Natural killer cell (primary cell): Measurements from ENCODE around the gene TRPM5. TPM values are rescaled to one million over a fixed set of nuclear protein-coding genes. Genes with fewer than 3 reads are reported as not detected.

Source experiments
- ATAC-seq, 3 donors: fragments of 150-1000 bp in 2 of 3; fragments of 200-7000 bp in 1 of 3; cut with Tn5 transposase; 1 replicate in 1 of 3; 2 replicates in 2 of 3; pipeline ENCODE4 v1.10.0; 2021; ENCODE audit warnings: mild to moderate bottlenecking in 2 of 3, moderate library complexity in 2 of 3
- DNase-seq, 2 donors: peaks; one replicate each; pipeline versions ENCODE4 v3.0.0 to v3.0.0-alpha.2; 2013 to 2021; ENCODE audit warnings: mixed read lengths in 1 of 2
- H3K27ac ChIP-seq: one replicate; pipeline ENCODE4 v1.5.1; 2013; ENCODE audit warnings: mild to moderate bottlenecking, low read length
- H3K27me3 ChIP-seq: one replicate; pipeline ENCODE4 v1.6.1; 2013; ENCODE audit warnings: low read length; ENCODE audit not compliant: control insufficient read depth, insufficient read depth
- H3K36me3 ChIP-seq: one replicate; pipeline ENCODE4 v1.6.1; 2013; ENCODE audit warnings: low read length; ENCODE audit not compliant: control insufficient read depth, insufficient read depth
- H3K4me1 ChIP-seq: one replicate; pipeline ENCODE4 v1.6.1; 2013; ENCODE audit warnings: low read length; ENCODE audit not compliant: control insufficient read depth, insufficient read depth
- H3K4me3 ChIP-seq: one replicate; pipeline ENCODE4 v1.5.1; 2013; ENCODE audit warnings: low read length
- H3K9me3 ChIP-seq: one replicate; pipeline ENCODE4 v1.6.1; 2013; ENCODE audit warnings: low read length; ENCODE audit not compliant: control insufficient read depth, insufficient read depth
- H3K27ac Mint-ChIP-seq, 2 donors: one replicate each; pipeline ENCODE4 v1.8.0; 2022; ENCODE audit warnings: mild to moderate bottlenecking in 2 of 2, mixed read lengths in 2 of 2, moderate library complexity in 1 of 2
- H3K27me3 Mint-ChIP-seq, 2 donors: one replicate each; pipeline ENCODE4 v1.8.0; 2022; ENCODE audit warnings: low read depth in 2 of 2, mixed read lengths in 2 of 2
- H3K36me3 Mint-ChIP-seq: one replicate; pipeline ENCODE4 v1.8.0; 2022; ENCODE audit warnings: mixed read lengths
- H3K4me1 Mint-ChIP-seq, 2 donors: one replicate each; pipeline ENCODE4 v1.8.0; 2022; ENCODE audit warnings: mixed read lengths in 2 of 2
- H3K4me3 Mint-ChIP-seq: one replicate; pipeline ENCODE4 v1.8.0; 2022; ENCODE audit warnings: mild to moderate bottlenecking, moderate library complexity, mixed read lengths
- H3K9me3 Mint-ChIP-seq, 2 donors: one replicate each; pipeline ENCODE4 v1.8.0; 2022; ENCODE audit warnings: mixed read lengths in 2 of 2
- WGBS: methylation state at CpG from one replicate; pipeline ENCODE4 v1.1.7; 2013; ENCODE audit warnings: missing lambda C conversion rate; ENCODE audit not compliant: insufficient coverage; 5-methylcytosine and 5-hydroxymethylcytosine counted together
- intact Hi-C: fragments of 100-400 bp; cut with micrococcal nuclease; formaldehyde crosslinking; loops from one replicate; pipeline ENCODE4 v1.14.2; 2022
- total RNA-seq, 4 donors: library from RNA; stranded (reverse); fragments of 120-200 nt in 1 of 4; gene quantifications; one replicate each; pipeline versions ENCODE4 v1.2.3 to v1.2.4, GENCODE V29; 2013 to 2022
- TF ChIP-seq, protein P1 (sequence below): fragments of 200-600 bp; IDR thresholded peaks from one replicate; pipeline ENCODE4 v1.8.0; 2022; ENCODE audit warnings: antibody characterized with exemption

Gene TRPM5
- total RNA-seq, 3 donors from 2014 or later (not counting 1 experiment from before 2014, with no cell fraction given): not detected

DNA sequence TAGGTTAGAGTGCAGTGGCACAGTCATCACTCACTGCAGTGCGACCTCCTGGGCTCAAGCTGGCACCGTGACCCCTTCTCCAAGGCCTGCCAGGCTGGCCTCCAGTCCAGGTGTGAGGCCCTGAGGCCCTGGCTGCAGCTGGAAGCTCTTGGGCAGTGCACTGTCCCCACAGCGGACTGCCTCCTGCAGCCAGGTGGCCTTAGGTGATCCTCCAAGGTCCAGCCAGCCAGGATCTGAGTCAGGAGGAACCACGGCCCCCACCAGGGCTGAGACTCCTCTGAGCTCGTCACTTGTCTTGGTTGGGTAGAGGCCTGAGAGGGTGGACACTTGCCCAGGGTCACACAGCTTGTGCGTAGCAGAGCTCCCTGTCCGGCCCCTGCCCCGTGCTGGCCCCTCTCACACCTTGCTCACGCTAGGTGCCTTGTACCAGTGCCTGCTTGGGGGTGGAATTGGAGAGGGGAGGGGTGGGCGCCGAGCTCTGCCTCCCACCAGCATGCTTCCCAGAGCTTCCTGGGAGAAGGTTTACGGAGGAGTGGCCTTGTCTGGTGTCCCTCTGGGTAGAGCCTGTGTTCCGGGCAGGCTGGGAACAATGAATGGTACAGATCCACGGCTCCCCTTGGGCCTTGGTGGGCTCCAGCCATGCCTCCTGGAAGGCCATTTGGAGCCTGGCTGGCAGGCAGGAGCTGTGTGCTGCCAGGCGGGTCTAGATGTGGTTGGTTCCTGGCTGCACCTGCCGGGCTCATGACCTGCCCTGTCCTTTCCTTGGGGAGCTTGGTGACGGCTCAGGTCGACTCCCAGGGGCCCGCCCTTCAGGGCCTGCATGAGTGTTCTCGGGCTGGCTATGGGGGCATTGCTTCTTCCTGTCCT, 21.1 kb upstream of the TRPM5 start:
- intact Hi-C loops: loop anchor here (5.0 kb wide), 1 partner anchor 33 kb away; no protein-coding TSS in a partner anchor
- Histone ChIP-seq H3K36me3 (no peaks in the 10 kb centered on the region), H3K4me3 (no peak overlapping the region), H3K4me1 (peaks cover 43% of the 10 kb centered on the region), H3K9me3 (no peaks in the 10 kb centered on the region), H3K27me3 (peaks cover 10% of the 10 kb centered on the region), H3K27ac (no peak overlapping the region)
- WGBS: 94% methylated on average over 20 of the region's 20 CpGs
- H3K4me3 Mint-ChIP-seq: no peak overlapping the region
- TF ChIP-seq, protein P1, sequence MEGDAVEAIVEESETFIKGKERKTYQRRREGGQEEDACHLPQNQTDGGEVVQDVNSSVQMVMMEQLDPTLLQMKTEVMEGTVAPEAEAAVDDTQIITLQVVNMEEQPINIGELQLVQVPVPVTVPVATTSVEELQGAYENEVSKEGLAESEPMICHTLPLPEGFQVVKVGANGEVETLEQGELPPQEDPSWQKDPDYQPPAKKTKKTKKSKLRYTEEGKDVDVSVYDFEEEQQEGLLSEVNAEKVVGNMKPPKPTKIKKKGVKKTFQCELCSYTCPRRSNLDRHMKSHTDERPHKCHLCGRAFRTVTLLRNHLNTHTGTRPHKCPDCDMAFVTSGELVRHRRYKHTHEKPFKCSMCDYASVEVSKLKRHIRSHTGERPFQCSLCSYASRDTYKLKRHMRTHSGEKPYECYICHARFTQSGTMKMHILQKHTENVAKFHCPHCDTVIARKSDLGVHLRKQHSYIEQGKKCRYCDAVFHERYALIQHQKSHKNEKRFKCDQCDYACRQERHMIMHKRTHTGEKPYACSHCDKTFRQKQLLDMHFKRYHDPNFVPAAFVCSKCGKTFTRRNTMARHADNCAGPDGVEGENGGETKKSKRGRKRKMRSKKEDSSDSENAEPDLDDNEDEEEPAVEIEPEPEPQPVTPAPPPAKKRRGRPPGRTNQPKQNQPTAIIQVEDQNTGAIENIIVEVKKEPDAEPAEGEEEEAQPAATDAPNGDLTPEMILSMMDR: no peak
- DNase-seq (no peak), ATAC-seq (no peak)
- H3K36me3 Mint-ChIP-seq: no peaks in the 10 kb centered on the region
- peaks cover 25 to 33% of the 10 kb centered on the region in 2 donors for H3K27me3 Mint-ChIP-seq
- no peak overlapping the region for H3K27ac Mint-ChIP-seq
- H3K4me1 Mint-ChIP-seq: peaks cover 19 to 29% of the 10 kb centered on the region in 2 donors
- no peaks in the 10 kb centered on the region for H3K9me3 Mint-ChIP-seq

DNA sequence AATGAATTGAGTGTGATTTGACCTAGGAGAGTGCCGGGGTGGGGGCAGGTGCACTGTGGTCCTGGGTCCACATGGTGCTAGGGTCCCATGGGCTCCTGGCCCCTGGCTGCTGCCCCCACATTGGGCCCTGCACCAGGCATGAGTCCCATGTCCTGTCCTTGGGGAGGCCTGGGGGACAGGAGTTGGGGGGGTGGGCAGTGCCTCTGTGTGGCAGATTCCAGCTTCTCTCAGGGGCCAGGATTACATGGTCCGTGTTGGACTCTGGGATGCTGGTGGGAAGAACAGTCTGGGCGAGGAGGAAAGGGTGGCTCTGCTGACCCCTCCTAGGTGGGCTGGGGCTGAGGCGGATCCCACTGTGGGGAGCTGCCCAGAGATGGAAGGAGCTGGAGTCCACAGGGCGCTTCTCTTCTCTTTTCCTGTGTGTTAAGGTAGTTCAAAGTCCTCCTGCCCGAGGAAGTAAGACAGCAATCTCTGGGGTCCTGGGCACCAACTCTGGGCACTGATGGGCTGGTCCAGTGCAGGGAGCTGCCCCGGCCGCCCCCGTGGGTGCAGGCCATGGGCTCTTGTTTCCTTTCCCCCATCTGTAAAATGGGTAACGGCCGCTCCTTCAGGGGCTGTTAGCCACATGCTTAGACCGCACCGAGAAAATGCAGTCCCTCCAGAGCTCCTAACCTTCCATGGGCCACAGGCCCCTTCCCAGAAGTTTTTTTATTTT, 20.3 kb upstream of the TRPM5 start:
- 92% methylated on average over 13 of the region's 13 CpGs for WGBS
- intact Hi-C loops: loop anchor here (5.0 kb wide), 1 partner anchor 32 kb away; no protein-coding TSS in a partner anchor
- Mint-ChIP-seq H3K27me3 (peaks cover 18 to 30% of the 10 kb centered on the region in 2 donors), H3K36me3 (no peaks in the 10 kb centered on the region), H3K4me3 (no peak overlapping the region), H3K9me3 (no peaks in the 10 kb centered on the region), H3K4me1 (peaks cover 19 to 29% of the 10 kb centered on the region in 2 donors), H3K27ac (no peak overlapping the region)
- H3K27ac ChIP-seq: no peak overlapping the region
- DNase-seq (no peak), ATAC-seq (no peak)
- H3K9me3 ChIP-seq: no peaks in the 10 kb centered on the region
- H3K36me3 ChIP-seq: no peaks in the 10 kb centered on the region
- peaks cover 51% of the 10 kb centered on the region for H3K4me1 ChIP-seq
- H3K27me3 ChIP-seq: peaks cover 10% of the 10 kb centered on the region
- no peak overlapping the region for H3K4me3 ChIP-seq
- TF ChIP-seq, protein P1: no peak

DNA sequence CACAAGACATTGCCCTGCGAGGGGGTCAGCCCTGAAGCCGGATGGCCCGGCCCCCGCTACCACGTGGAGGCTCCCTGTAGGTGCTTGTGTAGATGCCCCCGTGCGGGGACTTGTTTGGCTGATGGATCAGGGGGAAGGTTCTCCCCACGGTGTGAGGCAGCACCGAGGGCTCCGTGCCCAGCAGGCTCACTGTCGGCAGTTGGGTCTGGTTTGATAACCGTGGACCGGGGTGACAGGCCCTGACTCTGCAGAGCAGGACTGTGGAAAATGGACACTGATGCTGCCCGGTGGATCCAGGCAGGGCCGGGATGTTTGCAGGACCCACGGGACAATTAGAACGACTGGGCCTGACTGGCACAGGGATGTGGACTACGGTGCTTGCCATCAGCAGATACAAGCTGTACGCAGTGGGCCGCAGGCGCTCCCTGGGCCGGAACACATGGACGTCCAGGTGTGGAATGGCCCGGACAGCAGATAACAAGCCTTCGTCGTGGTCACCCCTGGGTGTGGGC, 19.5 kb upstream of the TRPM5 start:
- H3K36me3 ChIP-seq: no peaks in the 10 kb centered on the region
- Mint-ChIP-seq H3K27ac (no peak overlapping the region), H3K27me3 (peaks cover 16 to 29% of the 10 kb centered on the region in 2 donors), H3K36me3 (no peaks in the 10 kb centered on the region), H3K4me3 (no peak overlapping the region), H3K9me3 (no peaks in the 10 kb centered on the region), H3K4me1 (peaks cover 19 to 33% of the 10 kb centered on the region in 2 donors)
- DNase-seq (no peak), ATAC-seq (no peak)
- peaks cover 10% of the 10 kb centered on the region for H3K27me3 ChIP-seq
- H3K4me3 ChIP-seq: no peak overlapping the region
- intact Hi-C loops: no loop called here
- TF ChIP-seq, protein P1: no peak
- WGBS: 95% methylated on average over 23 of the region's 26 CpGs
- H3K27ac ChIP-seq: no peak overlapping the region
- no peaks in the 10 kb centered on the region for H3K9me3 ChIP-seq
- peaks cover 58% of the 10 kb centered on the region for H3K4me1 ChIP-seq
